Activated naive CD8-positive, alpha-beta T cell treated with anti-CD3 and anti-CD28 coated beads, Interleukin-2, amount 50 U/mL, for 24 hours (primary cell): ENCODE data around the gene UBE3C.

Source experiments
- ATAC-seq: fragments of 150-1000 bp; cut with Tn5 transposase; one replicate; pipeline ENCODE4 v1.10.0; 2021
- DNase-seq: peaks from one replicate; pipeline ENCODE4 v3.0.0; 2021
- H3K27ac Mint-ChIP-seq: one replicate; pipeline ENCODE4 v1.8.0; 2021; ENCODE audit warnings: mild to moderate bottlenecking, mixed read lengths
- H3K27me3 Mint-ChIP-seq: one replicate; pipeline ENCODE4 v1.8.0; 2021; ENCODE audit warnings: mixed read lengths
- H3K36me3 Mint-ChIP-seq: one replicate; pipeline ENCODE4 v1.8.0; 2021; ENCODE audit warnings: low read depth, mixed read lengths
- H3K4me1 Mint-ChIP-seq: one replicate; pipeline ENCODE4 v1.8.0; 2021; ENCODE audit warnings: mixed read lengths
- H3K4me3 Mint-ChIP-seq: one replicate; pipeline ENCODE4 v1.8.0; 2021; ENCODE audit warnings: mild to moderate bottlenecking, moderate library complexity, mixed read lengths
- H3K9me3 Mint-ChIP-seq: one replicate; pipeline ENCODE4 v1.8.0; 2021; ENCODE audit warnings: mixed read lengths

Gene UBE3C

DNA sequence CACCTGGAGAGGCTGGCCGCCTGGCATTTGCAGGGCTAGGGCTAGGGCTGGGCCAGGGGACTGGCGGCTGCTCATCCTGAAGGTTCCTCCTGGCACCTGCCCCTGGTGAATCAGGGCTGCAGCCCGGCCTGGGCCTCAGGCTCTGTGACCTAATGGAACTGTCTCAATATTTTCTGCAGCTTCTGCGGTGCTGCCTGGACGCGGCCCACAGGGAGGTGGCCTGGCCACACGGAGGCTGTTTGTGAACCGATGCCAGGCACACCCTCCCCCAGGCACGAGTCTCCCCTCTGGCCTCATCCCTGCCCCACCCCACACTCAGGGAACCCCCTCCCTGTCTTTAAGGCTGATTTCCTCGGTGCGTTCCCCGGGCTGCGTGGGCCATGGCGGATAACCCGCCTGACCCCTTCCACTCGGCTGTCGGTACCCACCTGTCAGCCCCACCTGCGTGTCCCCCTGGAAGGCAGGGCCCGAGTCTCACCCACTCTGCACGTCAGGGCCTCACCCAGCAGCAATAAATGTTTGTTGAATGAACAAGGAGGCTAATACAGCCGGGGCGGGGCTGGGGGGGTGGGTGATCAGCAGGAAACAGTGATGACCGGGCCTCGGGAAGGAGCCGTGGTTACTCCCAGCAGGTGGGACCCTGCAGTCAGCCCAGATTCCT lies 143.5 kb downstream of the UBE3C start:
- DNase-seq (no peak), ATAC-seq (peak; percentile 3)
- no peaks in the 10 kb centered on the region for H3K9me3 Mint-ChIP-seq
- no peak overlapping the region for H3K4me3 Mint-ChIP-seq
- H3K36me3 Mint-ChIP-seq: no peaks in the 10 kb centered on the region
- peaks cover 8% of the 10 kb centered on the region for H3K4me1 Mint-ChIP-seq
- no peak overlapping the region for H3K27ac Mint-ChIP-seq
- H3K27me3 Mint-ChIP-seq: peaks cover 7% of the 10 kb centered on the region

GRCh38 chr7:157284229-157285014 lies 145.7 kb downstream of the UBE3C start:
- H3K4me1 Mint-ChIP-seq: no peaks in the 10 kb centered on the region
- ATAC-seq: no peak
- H3K36me3 Mint-ChIP-seq: no peaks in the 10 kb centered on the region
- no peak for DNase-seq
- no peak overlapping the region for H3K4me3 Mint-ChIP-seq
- no peaks in the 10 kb centered on the region for H3K9me3 Mint-ChIP-seq
- H3K27ac Mint-ChIP-seq: no peak overlapping the region
- H3K27me3 Mint-ChIP-seq: peaks cover 5% of the 10 kb centered on the region

- Mint-ChIP-seq H3K4me1 (no peaks in the 10 kb centered on the region), H3K9me3 (no peaks in the 10 kb centered on the region), H3K27me3 (no peaks in the 10 kb centered on the region), H3K4me3 (no peak overlapping the region), H3K36me3 (no peaks in the 10 kb centered on the region), H3K27ac (no peak overlapping the region)
- no peak for DNase-seq
- no peak for ATAC-seq
These were observed 152.8 kb downstream of the UBE3C start for GRCh38 chr7:157291404-157292080.

GRCh38 chr7:157292258-157292657 lies 153.5 kb downstream of the UBE3C start:
- Mint-ChIP-seq H3K36me3 (no peaks in the 10 kb centered on the region), H3K27ac (no peak overlapping the region), H3K27me3 (no peaks in the 10 kb centered on the region), H3K4me1 (peaks cover 4% of the 10 kb centered on the region), H3K4me3 (no peak overlapping the region), H3K9me3 (no peaks in the 10 kb centered on the region)
- no peak for DNase-seq
- ATAC-seq: no peak

DNA sequence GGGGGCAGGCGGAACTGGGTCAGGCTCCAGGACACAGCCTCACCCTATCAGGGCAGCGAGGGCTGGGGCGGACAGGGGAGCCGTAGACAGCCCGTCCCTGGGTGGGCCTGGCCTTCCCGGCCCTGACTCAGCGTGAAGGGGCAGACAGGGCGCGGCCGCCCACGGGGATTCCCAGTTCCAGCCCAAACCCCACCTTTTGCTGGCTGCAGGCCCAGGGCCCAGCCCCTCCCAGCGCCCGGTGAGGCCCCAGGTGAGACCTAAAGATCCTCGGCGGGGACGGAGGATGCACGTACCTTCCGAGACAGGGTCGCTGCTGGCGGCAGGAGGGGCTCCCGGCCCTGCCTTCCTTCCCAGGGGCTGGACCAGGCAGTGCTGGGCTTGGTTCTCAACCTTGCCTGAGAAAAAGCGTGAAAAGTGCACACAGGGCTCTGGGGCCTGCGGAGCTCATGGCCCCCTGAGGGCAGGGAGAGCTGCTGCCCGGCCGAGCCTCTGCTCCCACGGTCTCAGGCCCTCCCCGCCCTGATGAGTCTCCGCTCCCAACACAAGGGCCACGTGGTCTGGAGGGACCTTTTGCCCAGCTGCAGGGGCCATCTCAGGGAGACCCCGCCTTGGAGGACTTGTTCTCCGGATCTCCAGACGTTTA lies 154.2 kb downstream of the UBE3C start:
- H3K4me1 Mint-ChIP-seq: peaks cover 7% of the 10 kb centered on the region
- no peaks in the 10 kb centered on the region for H3K27me3 Mint-ChIP-seq
- H3K4me3 Mint-ChIP-seq: no peak overlapping the region
- ATAC-seq (no peak), DNase-seq (no peak)
- no peaks in the 10 kb centered on the region for H3K9me3 Mint-ChIP-seq
- H3K36me3 Mint-ChIP-seq: no peaks in the 10 kb centered on the region
- H3K27ac Mint-ChIP-seq: no peak overlapping the region

GRCh38 chr7:157293413-157293788 lies 154.7 kb downstream of the UBE3C start:
- Mint-ChIP-seq H3K27me3 (no peaks in the 10 kb centered on the region), H3K4me3 (no peak overlapping the region), H3K9me3 (no peaks in the 10 kb centered on the region), H3K4me1 (peaks cover 8% of the 10 kb centered on the region), H3K27ac (no peak overlapping the region), H3K36me3 (no peaks in the 10 kb centered on the region)
- ATAC-seq: no peak
- no peak for DNase-seq

DNA sequence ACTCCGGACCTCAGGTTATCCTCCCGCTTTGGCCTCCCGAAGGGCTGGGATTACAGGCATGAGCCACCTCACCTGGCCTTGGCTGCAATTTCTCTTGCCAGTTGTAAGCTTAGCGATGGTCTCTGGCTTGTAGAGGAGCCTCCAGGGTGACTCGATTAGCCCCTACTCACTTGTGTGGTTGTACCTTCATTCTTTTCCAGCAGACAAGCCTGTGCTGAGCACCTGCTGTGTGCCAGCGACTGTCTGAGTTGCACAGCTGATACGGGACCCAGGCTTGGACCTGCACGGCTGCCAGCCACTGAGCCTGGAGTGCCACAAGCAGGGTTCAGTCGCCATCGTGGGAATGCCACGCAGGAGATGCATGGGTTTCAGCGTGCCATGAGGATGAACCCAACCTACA lies 156.0 kb downstream of the UBE3C start:
- H3K36me3 Mint-ChIP-seq: no peaks in the 10 kb centered on the region
- peaks cover 17% of the 10 kb centered on the region for H3K4me1 Mint-ChIP-seq
- ATAC-seq (no peak), DNase-seq (no peak)
- no peak overlapping the region for H3K27ac Mint-ChIP-seq
- H3K9me3 Mint-ChIP-seq: no peaks in the 10 kb centered on the region
- H3K4me3 Mint-ChIP-seq: no peak overlapping the region
- peaks cover 3% of the 10 kb centered on the region for H3K27me3 Mint-ChIP-seq

DNA sequence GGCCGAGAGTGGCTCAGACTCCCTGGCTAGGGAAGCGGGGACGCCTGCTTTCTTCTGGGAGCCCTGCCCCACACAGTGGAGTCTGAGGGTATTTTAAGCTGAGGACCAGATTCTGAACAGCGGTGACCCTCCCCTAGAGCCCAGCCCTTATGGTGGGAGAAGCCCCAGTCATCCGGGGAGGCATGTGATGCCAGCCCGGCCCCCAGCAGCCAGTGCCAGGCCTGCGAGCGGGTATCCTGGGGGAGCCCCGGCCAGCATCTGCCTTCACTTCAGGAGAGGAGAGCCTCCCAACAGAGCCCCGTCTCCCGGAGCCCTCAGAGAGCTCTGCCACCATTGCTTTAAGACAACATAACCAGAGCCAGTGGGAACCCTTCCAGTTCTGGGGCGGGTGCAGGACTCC lies 156.6 kb downstream of the UBE3C start:
- Mint-ChIP-seq H3K27me3 (peaks cover 3% of the 10 kb centered on the region), H3K4me3 (no peak overlapping the region), H3K36me3 (no peaks in the 10 kb centered on the region), H3K4me1 (peaks cover 17% of the 10 kb centered on the region), H3K9me3 (no peaks in the 10 kb centered on the region), H3K27ac (no peak overlapping the region)
- DNase-seq: no peak
- ATAC-seq: no peak

DNA sequence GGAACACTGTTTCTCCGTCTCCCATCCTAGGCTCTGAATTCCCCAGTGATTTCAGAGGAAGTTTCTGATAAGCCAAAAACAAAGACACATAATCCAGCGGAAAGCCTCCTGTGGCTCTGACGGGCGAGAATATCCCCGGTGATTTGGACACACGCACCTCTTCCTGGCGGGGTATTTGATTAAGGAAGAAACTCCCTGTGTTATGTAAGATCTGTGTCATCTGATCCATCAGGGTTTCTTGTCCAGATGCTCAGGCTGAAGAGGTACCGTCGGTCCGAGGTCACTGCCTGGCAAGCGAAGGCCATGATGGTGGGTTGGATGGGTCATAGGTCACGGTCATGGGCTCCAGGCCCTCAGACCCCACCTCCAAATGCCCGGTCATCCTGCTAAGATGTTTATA lies 158.5 kb downstream of the UBE3C start:
- peaks cover 3% of the 10 kb centered on the region for H3K27me3 Mint-ChIP-seq
- ATAC-seq: no peak
- H3K36me3 Mint-ChIP-seq: no peaks in the 10 kb centered on the region
- no peaks in the 10 kb centered on the region for H3K9me3 Mint-ChIP-seq
- H3K4me1 Mint-ChIP-seq: peaks cover 32% of the 10 kb centered on the region
- H3K27ac Mint-ChIP-seq: no peak overlapping the region
- H3K4me3 Mint-ChIP-seq: no peak overlapping the region
- DNase-seq: no peak

DNA sequence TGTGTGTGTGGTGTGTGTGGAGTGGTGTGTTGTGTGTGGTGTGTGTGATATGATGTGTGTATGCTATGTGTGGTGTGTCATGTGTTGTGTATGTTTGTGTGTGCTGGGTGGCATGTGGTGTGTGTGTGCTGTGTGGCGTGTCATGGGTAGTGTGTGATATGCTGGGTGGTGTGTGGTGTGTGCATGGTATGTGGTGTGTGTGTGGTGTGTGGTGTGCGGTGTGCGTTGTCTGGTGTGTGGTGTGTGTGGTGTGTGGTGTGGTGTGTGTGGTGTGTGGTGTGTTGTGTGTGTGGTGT lies 160.5 kb downstream of the UBE3C start:
- Mint-ChIP-seq H3K36me3 (no peaks in the 10 kb centered on the region), H3K27ac (peak overlapping the region; percentile 75), H3K4me1 (peaks cover 46% of the 10 kb centered on the region), H3K9me3 (no peaks in the 10 kb centered on the region), H3K4me3 (peak overlapping the region; percentile 6), H3K27me3 (peaks cover 3% of the 10 kb centered on the region)
- ATAC-seq (no peak), DNase-seq (no peak)

DNA sequence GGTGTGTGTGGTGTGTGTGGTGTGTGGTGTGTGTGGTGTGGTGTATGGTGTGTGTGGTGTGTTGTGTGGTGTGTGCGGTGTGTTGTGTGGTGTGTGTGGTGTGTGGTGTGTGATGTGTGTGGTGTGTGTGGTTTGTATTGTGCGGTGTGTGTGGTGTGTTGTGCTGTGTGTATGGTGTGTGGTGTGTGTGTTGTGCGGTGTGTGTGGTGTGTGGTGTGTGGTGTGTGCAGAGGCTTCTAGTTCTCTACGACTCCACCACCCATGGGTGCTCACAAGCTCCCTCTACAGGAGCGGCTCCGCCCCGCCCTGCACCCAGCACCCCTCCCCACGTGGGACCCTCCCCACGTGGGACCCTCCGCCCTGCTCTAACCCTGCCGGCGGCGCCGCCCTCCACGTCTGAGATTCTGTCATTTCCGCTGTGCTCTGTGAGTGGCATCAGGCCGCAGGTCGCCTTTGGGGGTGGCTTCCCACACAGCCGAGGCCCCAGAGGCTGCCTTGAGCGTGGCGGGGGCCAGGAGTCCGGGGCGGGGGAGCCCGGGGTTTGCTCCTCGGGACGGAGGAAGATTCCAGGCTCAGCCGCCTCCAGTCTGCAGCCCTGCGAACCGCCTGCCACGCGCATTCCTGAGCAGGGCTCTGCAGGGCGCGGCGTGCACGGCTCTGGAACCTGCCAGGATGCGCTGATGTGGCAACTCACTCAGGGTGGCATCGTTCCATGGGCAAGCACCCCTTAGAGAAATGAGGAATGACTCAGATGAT lies 161.1 kb downstream of the UBE3C start:
- Mint-ChIP-seq H3K4me3 (no peak overlapping the region), H3K27ac (peak overlapping the region; percentile 75), H3K9me3 (no peaks in the 10 kb centered on the region), H3K36me3 (no peaks in the 10 kb centered on the region), H3K27me3 (peaks cover 3% of the 10 kb centered on the region), H3K4me1 (peaks cover 46% of the 10 kb centered on the region)
- ATAC-seq (peak; percentile 3), DNase-seq (peak; percentile 44)

DNA sequence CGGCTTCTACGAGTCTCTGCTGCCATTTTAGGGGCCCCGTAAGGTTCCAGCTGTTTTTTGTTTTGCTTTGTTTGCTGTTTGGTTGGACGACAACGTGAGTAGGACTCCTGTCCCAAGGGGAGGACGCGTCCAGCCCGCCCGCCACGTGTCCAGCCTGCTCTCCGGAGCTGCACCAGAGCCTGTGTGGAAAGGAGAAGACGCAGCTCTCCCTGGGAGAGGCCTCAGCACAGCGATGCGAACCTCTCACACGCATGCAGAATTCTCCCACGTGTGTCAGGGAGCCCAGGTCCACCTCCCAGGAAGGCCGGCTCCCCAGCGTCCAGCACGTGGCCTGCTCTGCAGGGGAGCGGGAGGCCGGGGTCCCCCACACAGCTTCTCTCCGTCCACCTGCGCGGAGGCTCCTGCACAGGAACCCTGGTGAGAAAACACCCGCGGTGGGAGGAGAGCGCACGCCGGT lies 161.7 kb downstream of the UBE3C start:
- DNase-seq (no peak), ATAC-seq (no peak)
- Mint-ChIP-seq H3K4me3 (no peak overlapping the region), H3K9me3 (no peaks in the 10 kb centered on the region), H3K27ac (no peak overlapping the region), H3K36me3 (no peaks in the 10 kb centered on the region), H3K27me3 (peaks cover 3% of the 10 kb centered on the region), H3K4me1 (peaks cover 46% of the 10 kb centered on the region)

- peak overlapping the region; percentile 79 for H3K4me3 Mint-ChIP-seq
- H3K4me1 Mint-ChIP-seq: peaks cover 49% of the 10 kb centered on the region
- H3K27ac Mint-ChIP-seq: peak overlapping the region; percentile 99
- ATAC-seq: no peak
- H3K36me3 Mint-ChIP-seq: no peaks in the 10 kb centered on the region
- peak; percentile 16 for DNase-seq
- peaks cover 3% of the 10 kb centered on the region for H3K27me3 Mint-ChIP-seq
- no peaks in the 10 kb centered on the region for H3K9me3 Mint-ChIP-seq
These were observed 162.9 kb downstream of the UBE3C start for GRCh38 chr7:157301610-157302120.
